NCI-H2107 treated with DMSO at 0.1 percent for 48 hours (cell line): ENCODE measurements around the gene ZNF507.
"Not testable (repeated sequence)": the region's sequence is repeated elsewhere in the genome, so short reads cannot be mapped to it uniquely, and the experiment has no call there.

Experiments
- DNase-seq: peaks from one replicate; lab custom pipeline; 2025; ENCODE audit not compliant: unreplicated experiment; lab: John Stamatoyannopoulos, UW

ZNF507 gene

DNA sequence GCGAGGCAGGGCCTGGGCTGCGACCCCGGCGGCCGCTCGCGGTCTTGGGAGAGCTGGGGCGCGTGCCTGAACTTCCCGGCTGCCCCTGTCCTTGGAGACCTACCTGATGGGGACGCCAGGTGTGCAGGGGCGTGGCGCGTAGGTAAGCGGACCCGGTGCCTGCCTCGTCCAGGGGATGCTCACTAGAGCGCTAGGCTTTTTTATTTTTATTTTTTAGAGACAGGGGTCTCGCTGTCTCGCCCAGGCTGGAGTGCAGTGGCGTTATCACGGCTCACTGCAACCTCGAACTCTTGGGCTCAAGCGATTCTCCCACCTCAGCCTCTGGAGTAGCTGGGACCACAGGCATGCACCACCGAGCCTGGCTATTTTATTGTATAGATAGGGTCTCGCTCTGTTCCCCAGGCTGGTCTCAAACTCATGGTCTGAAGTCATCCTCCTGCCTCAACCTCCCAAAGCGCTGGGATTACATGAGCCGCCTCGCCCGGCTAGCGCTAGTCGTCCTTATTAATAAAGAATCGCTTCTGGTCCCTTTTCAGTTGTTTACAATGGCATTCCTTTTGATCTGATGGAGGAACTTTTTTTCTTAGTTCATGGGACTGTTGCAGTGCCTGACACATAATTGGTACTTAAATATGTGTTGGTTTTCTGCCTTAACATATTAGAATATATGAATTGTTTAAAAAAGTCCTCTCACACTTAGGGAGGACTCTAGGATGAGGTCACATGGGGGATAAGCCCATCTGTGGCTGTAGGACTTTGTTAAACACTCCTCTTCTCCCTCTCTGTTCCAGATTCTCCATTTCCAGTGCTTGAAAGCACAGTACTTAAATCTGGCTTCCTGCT, 61.0 kb downstream of the ZNF507 start:
- DNase-seq, result no peak

DNA sequence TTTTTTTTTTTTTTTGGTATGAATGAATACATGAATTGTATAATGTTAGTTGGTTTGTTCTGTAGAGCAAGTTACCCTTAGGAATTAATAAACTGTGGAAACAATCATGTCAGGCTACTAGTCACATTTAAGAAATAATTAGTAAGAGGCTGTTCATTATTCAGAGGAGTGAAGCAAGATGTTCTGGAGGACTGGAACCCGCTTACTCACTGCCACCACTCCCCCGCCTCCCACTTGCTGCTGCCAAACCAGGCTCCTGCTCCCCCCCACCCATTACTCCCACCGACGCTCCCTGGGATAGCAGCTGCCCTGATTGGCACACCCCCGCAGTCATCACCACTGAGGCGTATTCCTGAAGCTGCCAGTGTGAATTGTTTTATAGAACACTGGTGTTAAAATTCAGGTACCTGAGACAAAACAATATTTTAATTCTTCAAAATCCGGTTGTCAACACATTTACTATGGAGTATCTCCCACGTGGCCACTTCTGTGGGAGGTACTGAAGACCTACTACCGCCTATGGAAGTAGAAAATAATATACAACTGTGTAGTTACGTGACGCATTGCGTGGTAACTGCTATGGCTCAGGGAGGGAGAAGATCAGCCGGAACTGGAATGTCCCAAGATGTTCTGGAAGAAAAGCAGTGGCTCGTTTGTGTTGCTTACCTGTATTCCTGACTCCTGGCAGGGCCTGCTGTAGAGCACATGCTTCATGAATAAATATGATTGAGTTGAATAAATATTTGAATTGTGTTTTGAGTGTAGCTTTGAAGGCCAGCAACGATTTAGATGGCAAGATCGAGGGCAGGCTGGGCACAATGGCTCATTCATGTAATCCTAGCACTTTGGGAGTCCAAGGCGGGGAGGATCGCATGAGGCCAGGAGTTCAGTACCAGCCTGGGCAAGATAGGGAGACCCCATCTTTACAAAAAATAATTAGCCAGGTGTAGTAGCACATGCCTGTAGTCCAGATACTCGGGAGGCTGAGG, 61.9 kb downstream of the ZNF507 start:
- DNase-seq, result no peak

DNA sequence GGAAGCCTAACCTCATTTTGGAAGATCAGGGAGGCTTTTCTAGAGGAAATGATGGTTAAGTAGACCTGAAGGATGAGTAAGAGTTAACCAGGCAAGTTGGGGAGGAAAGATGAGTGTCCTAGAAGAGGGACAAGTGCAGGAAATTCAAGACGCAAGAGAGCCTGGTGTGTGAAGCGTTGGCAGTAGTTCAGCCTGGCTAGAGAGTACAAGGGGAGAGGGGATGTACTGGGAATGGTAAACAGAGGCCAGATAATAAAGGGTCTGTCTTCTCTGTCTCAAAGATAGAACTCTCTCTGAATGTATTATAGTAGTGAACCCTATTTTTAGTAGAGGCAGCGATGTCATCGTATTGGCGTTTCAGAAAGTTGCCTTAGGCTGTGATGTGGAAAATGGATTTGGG, 69.8 kb downstream of the ZNF507 start:
- no peak for DNase-seq

DNA sequence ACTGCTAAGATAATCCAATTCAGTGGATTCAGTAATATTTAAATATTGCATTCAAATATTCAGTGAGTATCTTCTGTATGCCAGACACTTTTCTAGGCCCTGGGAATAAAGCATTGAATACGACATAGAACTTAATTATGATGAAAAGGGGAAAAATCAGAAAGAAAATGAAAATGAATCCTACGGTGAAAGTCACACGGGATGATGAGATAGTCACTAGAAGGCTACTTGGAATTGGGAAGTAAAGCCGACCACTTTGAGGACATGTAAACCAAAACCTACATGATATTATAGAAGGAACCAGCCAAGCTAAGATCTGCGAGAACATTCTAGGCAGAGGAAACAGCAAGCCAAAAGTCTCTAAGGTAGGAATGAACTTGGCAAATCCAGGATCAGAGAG, 70.3 kb downstream of the ZNF507 start:
- DNase-seq, result no peak

DNA sequence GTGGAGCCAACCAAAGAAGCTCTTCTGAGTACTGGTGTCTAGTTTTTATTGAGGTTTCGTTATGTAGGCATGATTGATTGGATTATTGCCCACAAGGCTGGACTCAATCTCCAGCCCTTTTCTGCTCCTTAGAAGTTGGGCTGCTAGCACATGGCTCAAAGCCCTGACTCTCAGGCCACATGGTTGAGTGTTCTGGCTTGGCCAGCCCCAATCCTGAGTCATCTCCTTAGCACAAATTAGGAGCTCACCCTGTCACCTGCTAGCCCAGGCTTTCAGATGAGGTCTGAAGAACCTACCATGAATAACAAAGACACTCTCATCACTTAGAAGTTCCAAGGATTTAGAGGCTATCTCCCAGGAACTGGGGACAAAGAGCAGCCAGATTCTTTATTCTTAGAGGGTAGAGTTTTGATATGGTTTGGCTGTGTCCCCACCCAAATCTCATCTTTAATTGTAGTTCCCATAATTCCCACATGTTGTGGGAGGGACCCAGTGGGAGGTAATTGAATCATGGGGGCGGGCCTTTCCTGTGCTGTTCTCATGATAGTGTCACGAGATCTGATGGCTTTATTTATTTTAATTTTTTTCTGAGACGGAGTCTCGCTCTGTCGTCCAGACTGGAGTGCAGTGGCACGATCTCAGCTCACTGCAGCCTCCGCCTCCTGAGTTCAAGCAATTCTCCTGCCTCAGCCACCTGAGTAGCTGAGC, 71.5 kb downstream of the ZNF507 start:
- DNase-seq, result no peak

DNA sequence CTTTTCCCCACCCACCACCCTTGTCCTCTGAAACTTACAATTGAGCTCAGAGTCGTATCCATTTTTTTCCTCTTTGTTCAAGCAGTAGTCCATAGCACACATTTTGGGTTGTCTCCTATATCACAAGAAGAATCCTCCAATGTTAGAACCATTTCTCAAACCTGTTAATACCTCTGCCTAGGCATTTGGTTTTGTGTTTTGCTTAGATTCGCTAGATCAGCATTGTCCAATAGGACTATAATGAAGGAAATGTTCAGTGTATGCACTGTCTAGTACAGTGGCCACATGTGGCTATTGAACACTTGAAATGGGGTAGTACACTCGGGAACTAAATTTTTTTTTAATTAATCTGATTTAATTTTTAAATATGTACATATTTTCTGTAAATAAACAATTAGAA, 72.7 kb downstream of the ZNF507 start:
- DNase-seq, result no peak

DNA sequence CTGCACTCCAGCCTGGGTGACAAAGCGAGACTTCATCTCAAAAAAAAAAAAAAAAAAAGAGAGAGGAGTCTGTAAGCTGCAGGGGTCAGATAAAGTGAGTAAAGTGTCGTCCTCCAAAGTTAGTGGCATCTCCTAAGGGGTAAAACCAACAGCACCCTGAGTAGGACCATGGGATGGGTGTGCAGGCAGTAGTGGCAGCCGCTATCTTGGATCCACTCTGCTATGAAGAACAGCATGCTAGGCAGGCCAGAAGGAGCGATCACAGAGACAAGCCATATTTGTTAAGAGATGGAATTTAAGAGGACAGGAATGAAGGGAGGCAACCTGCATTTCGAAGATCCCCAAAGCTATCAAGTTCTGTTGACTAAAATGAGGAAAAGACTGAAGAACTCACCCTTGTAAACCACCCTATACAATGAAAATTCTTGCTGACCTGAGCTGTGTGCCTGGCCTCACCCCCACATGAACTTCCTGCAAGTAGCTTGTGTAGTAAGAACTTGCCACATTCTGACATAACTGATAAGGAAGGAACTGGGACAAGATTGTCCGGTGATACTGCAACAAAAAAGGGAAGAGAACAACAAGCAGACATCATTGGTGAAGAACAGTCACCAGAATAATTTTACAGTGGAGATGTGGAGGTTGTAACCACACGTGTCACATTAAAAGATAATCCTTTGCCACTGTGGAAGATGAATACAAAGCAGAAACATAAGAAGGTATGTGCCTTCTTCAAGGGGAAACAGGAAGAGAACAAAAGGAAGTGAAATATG, 76.4 kb downstream of the ZNF507 start:
- no peak for DNase-seq

DNA sequence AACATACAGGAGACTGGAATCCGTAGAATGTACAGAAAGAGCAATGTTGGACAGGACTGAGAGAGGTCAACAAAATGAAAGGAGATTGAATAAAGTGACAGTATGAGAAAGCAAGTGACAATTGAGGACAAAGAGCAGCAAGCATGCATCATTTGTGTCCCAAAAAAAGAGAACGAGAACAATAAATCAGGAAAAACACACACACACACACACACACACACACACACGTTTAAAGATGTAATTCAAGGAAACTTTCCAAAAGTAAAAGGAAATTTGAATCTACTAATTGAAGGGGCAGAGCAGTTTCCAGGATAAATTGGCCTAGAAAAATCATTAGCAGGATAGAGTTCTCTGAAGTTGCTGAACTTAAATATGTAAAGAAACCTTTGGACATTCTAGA, 77.0 kb downstream of the ZNF507 start:
- DNase-seq, result no peak

DNA sequence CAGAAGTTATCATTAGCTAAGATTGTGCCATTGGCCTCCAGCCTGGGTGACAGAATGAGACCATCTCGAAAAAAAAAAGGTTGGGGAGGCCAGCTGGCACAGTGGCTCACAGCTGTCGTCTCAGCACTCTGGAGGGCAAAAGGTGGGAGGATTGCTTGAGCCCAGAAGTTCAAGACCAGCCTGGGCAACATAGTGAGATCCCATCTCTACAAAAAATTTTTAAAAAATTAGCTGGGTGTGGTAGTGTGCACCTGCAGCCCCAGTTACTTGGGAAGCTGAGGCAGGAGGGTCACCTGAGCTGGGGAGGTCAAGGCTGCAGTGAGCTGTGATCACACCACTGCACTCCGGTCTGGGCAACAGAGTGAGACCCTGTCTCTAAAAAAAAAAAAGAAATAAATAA, 78.5 kb downstream of the ZNF507 start:
- DNase-seq, result not testable (repeated sequence)

DNA sequence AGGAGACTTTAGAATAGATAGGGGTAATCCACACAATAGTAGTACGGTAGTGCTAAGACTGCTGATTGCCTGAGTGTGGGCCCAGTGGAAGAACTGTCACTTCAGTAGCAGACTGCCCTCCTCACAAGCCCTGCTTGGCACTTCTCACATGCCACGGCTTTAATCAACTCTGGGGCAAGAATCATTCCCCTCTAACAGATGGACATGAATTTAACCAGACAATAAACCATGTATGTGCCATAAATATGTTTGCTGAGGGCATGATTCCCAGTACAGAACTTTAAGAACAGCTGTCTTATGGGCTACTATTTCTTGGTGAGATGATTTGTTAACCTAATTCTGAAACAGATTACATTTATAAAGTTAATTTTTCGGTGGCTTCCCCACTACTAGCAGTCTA, 82.1 kb downstream of the ZNF507 start:
- DNase-seq, result no peak

DNA sequence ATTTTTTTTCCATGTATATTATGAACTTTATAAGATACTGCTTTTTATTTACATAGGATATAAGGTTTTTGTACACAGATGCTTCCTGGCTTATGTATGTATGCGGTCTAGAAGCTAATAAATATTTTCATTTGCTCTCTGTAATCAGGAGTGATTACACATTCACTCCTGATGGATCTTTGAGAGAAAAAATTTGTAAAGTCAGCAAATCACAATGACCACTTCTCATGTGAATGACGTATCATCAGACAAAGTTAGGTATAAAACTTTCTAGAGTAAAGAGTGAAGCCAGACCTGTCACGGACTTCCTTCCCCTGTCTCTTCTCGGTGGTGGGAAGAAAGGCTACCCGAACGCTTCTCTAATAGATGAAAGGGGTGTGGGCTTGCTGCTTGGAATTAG, 91.3 kb downstream of the ZNF507 start:
- DNase-seq, result no peak

DNA sequence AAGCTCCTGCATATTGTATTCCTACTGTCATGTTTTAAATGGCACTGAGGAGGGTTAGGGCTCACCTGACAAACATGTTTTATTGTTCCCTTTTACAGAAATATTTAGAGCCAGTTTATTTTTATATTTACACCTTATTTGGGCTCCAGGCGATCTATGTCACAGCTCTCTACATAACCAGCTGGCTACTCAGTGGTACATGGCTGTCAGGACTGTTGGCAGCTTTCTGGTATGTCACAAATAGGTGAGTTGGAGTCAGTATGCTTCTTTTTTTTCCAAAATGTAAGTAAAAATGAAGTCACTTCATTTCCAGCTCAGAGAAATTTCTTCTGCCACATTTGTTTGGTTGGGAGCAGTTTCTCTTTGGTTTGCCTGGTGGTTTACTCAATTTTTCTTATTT, 91.7 kb downstream of the ZNF507 start:
- DNase-seq, result no peak
